Right lobe of liver (tissue), 6 donors: Measurements from ENCODE around the gene RNGTT. TPM values are rescaled to one million over a fixed set of nuclear protein-coding genes. Genes with fewer than 3 reads are reported as not detected.

Experiments used
- ATAC-seq, 4 donors: fragments of 200-7000 bp; cut with Tn5 transposase; one replicate each; pipeline ENCODE4 v1.9.1; 2020; ENCODE audit warnings: mild to moderate bottlenecking in 4 of 4, moderate library complexity in 4 of 4
- DNase-seq, 3 donors: peaks; one replicate each; pipeline ENCODE4 v3.0.0-alpha.2; 2020
- H3K27ac ChIP-seq, 3 donors: fragments of 200-600 bp; one replicate each; pipeline ENCODE4 v1.8.0; 2022
- H3K27me3 ChIP-seq, 2 donors: fragments of 200-600 bp; one replicate each; pipeline ENCODE4 v1.8.0; 2022
- H3K36me3 ChIP-seq, 4 donors: fragments of 200-600 bp; sonication (generic) in 1 of 4; one replicate each; pipeline versions ENCODE4 v1.5.1 to v1.8.0; 2017 to 2022; ENCODE audit warnings: control low read depth in 1 of 4
- H3K4me1 ChIP-seq, 4 donors: fragments of 200-600 bp; sonication (generic) in 1 of 4; one replicate each; pipeline versions ENCODE4 v1.5.1 to v1.8.0; 2017 to 2022; ENCODE audit warnings: control low read depth in 1 of 4
- H3K4me3 ChIP-seq, 3 donors: fragments of 200-600 bp; one replicate each; pipeline ENCODE4 v1.8.0; 2022
- H3K9me3 ChIP-seq, 4 donors: fragments of 200-600 bp; sonication (generic) in 1 of 4; one replicate each; pipeline versions ENCODE4 v1.5.1 to v1.8.0; 2017 to 2022; ENCODE audit warnings: control low read depth in 1 of 4
- CTCF ChIP-seq, 4 donors: fragments of 200-600 bp in 3 of 4; fragments of 450-650 bp in 1 of 4; IDR thresholded peaks; one replicate each; pipeline versions ENCODE4 v1.5.1 to v1.8.0; 2016 to 2022; ENCODE audit warnings: antibody characterized with exemption in 4 of 4, mild to moderate bottlenecking in 2 of 4
- POLR2A ChIP-seq: fragments of 450-650 bp; IDR thresholded peaks from one replicate; pipeline ENCODE4 v1.6.1; 2017; ENCODE audit warnings: antibody characterized with exemption, mild to moderate bottlenecking
- WGBS: methylation state at CpG from one replicate; pipeline ENCODE4 v1.1.6; 2018; ENCODE audit warnings: low coverage, low lambda C conversion rate; ENCODE audit not compliant: insufficient coverage; ENCODE audit errors: missing lambda C conversion rate; 5-methylcytosine and 5-hydroxymethylcytosine counted together
- intact Hi-C, 2 donors: fragments of 100-400 bp; cut with DNase I; formaldehyde crosslinking; loops; one replicate each; pipeline versions ENCODE4 v1.11.2 to v1.14.1; 2022
- total RNA-seq, 6 experiments: library from RNA; depleted of rRNA in 2 of 6; stranded (reverse); fragments of >200 nt in 2 of 6; fragmentation: NEBNext Ultra II Directional in 3 of 6; extraction: Animal tissue kit (Norgen Biotek cat#: 25700) in 3 of 6; gene quantifications; one replicate each; pipeline versions ENCODE4 v1.1.0 to v1.2.4, GENCODE V29; 2016 to 2023
- donor health status: DM: no; HTN: yes; CAD: no.
- donor health status: DM: no; HTN: no; CAD: no.
- donor health status: DM: no; HTN: no; CAD: no.
- donor health status: DM: no; HTN: yes; CAD: no.
- donor health status: DM: no; HTN: yes; CAD: no.

Gene RNGTT
- total RNA-seq, 6 experiments from 2014 or later: 5.7 to 11.2 (median 6.5) TPM

- whole genome bisulfite sequencing: 100% methylated on average over 2 of the region's 2 CpGs
- Histone ChIP-seq H3K27ac (no peak overlapping the region), H3K4me1 (no peaks in the 10 kb centered on the region), H3K9me3 (no peaks in the 10 kb centered on the region), H3K36me3 (no peaks in the 10 kb centered on the region), H3K27me3 (no peaks in the 10 kb centered on the region), H3K4me3 (no peak overlapping the region)
- DNase-seq (no peak), ATAC-seq (no peak)
- no peak for TF ChIP-seq CTCF (IDR thresholded peaks at IDR 0.05)
- no peak for TF ChIP-seq POLR2A
- intact Hi-C loops: no loop called here
These were observed 67.5 kb downstream of the RNGTT start for GRCh38 chr6:88895911-88896310.

- Histone ChIP-seq H3K4me1 (no peaks in the 10 kb centered on the region), H3K4me3 (no peak overlapping the region), H3K27me3 (no peaks in the 10 kb centered on the region), H3K36me3 (no peaks in the 10 kb centered on the region), H3K27ac (no peak overlapping the region), H3K9me3 (no peaks in the 10 kb centered on the region)
- DNase-seq (no peak), ATAC-seq (no peak)
- 88% methylated on average over 5 of the region's 5 CpGs for WGBS
- no peak for TF ChIP-seq POLR2A
- TF ChIP-seq CTCF (IDR thresholded peaks at IDR 0.05): no peak
- intact Hi-C loops: no loop called here
These were observed 72.3 kb downstream of the RNGTT start for GRCh38 chr6:88890860-88891845.

GRCh38 chr6:88890394-88890793 lies 73.0 kb downstream of the RNGTT start:
- Histone ChIP-seq H3K27me3 (no peaks in the 10 kb centered on the region), H3K27ac (no peak overlapping the region), H3K9me3 (no peaks in the 10 kb centered on the region), H3K4me1 (no peaks in the 10 kb centered on the region), H3K4me3 (no peak overlapping the region), H3K36me3 (no peaks in the 10 kb centered on the region)
- ATAC-seq (no peak), DNase-seq (no peak)
- TF ChIP-seq POLR2A (no peak), CTCF (IDR thresholded peaks at IDR 0.05) (no peak)
- 98% methylated on average over 3 of the region's 3 CpGs for WGBS
- intact Hi-C loops: no loop called here

- intact Hi-C loops: no loop called here
These were observed 79.1 kb downstream of the RNGTT start for GRCh38 chr6:88884361-88884760.

More at GRCh38 chr6:88884361-88884760, 79.1 kb downstream of the RNGTT start:
- no peak for TF ChIP-seq POLR2A
- no peak for TF ChIP-seq CTCF (IDR thresholded peaks at IDR 0.05)
- ATAC-seq: no peak
- Histone ChIP-seq H3K27me3 (no peaks in the 10 kb centered on the region), H3K4me1 (peaks cover 0 to 16% (median 5%) of the 10 kb centered on the region in 4 donors), H3K36me3 (no peaks in the 10 kb centered on the region), H3K9me3 (no peaks in the 10 kb centered on the region), H3K4me3 (no peak overlapping the region), H3K27ac (no peak overlapping the region)
- DNase-seq: no peak
